RKO (cell line): ENCODE results near the gene TCERG1L.
"Not testable (repeated sequence)": the region's sequence is repeated elsewhere in the genome, so short reads cannot be mapped to it uniquely, and the experiment has no call there.

Source experiments
- DNase-seq: peaks from one replicate; pipeline ENCODE4 v3.0.0-alpha.2; 2016; ENCODE audit warnings: low spot score

TCERG1L gene

GRCh38 chr10:131165092-131165491 lies 146.4 kb downstream of the TCERG1L start:
- no peak for DNase-seq

GRCh38 chr10:131162866-131163843 lies 148.4 kb downstream of the TCERG1L start:
- DNase-seq: no peak

DNA sequence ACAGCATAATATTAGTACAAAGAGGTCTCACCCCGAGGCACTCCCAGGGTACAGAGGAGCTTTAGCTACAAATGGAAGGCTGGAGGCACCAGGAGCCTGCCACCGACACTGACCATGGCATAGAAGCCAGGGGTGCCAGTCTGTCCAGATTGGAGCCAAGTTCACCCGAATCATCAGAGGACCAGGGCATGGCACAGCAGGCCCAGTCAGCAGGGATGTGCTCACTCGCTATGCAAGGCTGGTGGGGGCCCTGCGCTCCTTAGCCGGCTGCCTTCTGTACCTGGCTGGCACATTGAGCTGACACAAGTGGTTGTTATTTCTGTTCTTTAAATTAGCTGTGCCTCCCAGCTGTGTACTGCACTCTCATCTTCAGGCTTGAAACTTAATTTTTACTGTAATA lies 149.3 kb downstream of the TCERG1L start:
- no peak for DNase-seq

DNA sequence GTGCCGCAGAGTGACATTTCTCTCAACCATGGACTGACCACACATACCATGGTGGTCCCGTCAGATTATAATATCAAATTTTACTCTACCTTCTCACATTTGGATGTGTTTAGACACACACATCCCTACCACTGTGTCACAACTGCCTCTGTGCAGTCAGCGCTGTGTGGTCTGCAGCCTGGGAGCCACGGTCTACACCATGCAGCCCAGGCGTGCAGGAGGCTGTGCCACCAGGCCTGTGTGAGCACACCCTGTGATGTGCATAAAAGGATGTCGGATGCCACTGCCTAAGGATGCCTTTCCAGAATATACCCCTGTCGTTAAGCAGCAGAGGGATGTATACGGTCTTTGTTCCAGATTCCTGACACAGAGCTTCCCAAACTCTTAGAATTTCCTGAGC lies 150.4 kb downstream of the TCERG1L start:
- no peak for DNase-seq

DNA sequence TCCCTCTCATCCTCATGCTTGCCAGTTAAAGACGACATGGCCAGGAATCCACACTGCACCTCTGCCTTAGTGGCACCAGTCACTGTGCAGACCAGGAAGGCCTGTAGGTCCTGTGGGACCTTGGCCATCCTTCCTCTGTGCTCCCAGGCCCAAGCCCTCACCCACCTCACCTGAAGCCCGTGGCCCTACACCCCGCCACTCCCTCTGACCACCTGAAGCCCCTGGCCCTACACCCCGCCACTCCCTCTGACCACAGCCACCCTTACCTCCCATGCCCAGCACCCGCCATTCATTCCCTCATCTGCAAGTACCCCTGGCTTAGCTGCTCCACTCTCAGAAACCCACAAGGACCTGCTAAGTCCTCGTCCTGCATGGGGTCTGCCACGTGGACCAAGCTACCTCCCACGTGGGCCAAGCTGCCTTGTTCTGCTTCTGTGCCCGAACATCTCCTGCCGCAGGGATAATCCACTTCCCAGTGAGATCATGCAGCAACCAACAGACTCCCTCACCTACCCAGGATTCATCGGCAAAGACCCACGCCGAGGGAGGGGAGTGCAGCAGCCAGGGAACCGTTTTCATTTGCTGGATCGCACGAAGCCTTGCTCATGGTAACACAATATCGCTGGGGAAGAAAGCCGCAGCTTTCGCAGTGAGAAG lies 151.2 kb downstream of the TCERG1L start:
- DNase-seq: no peak

DNA sequence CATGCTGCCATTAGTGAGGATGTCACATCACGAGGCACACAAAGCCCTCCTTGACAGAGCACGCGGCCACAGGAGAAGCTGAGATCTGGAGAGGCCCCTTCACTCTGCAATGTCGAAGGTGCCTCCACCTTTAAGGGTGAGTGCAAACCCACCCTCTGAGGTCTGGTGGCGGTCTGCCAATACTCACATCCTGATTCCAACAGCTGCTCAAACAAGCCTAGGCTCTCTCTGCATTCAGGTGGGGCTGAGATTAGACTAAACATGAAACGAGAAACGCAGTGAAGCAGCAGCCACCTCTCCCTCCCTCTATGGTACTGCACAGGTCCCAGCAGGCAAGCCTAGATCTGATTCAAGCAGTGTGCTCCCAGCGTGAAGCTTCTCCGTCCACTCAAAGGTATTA lies 151.8 kb downstream of the TCERG1L start:
- DNase-seq: no peak

GRCh38 chr10:131158695-131159094 lies 152.8 kb downstream of the TCERG1L start:
- DNase-seq: no peak

- no peak for DNase-seq
Measured at GRCh38 chr10:131157899-131158298, 153.6 kb downstream of the TCERG1L start.

- DNase-seq: no peak
Measured at GRCh38 chr10:131155876-131156230, 155.7 kb downstream of the TCERG1L start.

GRCh38 chr10:131155218-131155875 lies 156.2 kb downstream of the TCERG1L start:
- no peak for DNase-seq

GRCh38 chr10:131154306-131155025 lies 157.1 kb downstream of the TCERG1L start:
- DNase-seq: no peak

- DNase-seq: not testable (repeated sequence)
Measured at GRCh38 chr10:131152456-131152855, 159.1 kb downstream of the TCERG1L start.

DNA sequence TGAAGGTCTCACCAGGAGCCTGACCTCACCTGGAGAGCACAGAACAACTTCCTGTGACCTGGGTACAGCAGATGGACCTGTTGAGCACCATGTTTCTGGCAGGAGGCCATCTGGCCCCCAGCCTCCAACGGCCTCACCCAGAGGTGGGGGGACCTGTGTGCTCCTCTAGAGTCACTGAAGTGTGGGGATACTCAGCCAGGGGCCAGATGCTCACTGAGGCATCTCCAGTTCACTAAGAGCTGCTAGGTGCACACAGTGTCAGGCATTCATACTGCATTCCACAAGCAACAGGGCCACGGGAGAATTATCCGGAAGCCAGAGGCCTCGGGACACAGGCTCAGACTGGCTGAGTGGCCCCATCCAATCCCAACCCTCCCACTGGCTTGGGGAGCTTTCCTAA lies 161.4 kb downstream of the TCERG1L start:
- no peak for DNase-seq

DNA sequence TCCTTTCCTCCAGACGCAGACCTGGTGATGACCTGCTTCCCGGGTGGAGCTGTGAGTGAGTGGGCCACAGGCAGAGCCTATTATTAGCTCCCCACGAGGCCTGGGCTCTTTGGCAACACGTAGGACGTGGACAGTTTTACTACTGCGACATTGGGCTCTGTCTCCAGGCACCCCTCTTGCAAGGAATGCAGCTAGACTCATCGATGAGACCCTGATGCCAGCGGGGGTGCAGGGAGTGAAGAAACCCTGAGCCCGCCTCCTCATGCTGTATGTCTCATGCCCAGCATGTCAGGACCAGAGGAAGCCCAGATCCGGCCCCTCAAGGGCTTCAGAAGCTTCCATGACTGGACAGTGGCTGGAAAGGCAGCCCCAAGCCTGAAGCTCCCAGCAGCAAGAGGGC lies 161.9 kb downstream of the TCERG1L start:
- no peak for DNase-seq

- DNase-seq: no peak
Measured at GRCh38 chr10:131149111-131149510, 162.4 kb downstream of the TCERG1L start.

GRCh38 chr10:131148270-131148669 lies 163.3 kb downstream of the TCERG1L start:
- no peak for DNase-seq

- DNase-seq: no peak
Measured at GRCh38 chr10:131147301-131147975, 164.1 kb downstream of the TCERG1L start.

- DNase-seq: no peak
Measured at GRCh38 chr10:131146790-131147189, 164.7 kb downstream of the TCERG1L start.

DNA sequence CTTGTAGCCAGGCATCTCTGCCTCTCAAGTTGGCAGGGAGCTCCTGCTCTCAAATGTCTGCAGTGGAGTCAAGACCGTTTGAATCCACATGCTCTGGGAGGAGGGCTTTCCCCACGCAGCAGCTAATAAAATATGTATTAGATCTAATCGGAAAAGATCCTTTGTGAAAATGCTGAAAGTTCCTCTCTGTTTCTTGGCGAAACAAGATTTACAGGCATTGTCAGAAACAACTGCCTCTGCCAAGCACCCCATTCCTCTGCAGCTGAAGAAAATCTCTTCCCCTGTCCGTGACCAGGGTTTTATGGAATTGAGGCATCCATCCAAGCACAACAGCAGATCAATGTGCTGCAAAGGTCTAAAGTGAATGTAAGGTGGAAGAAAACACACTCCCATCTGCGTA lies 165.8 kb downstream of the TCERG1L start:
- DNase-seq: no peak

- DNase-seq: no peak
Measured at GRCh38 chr10:131144711-131145375, 166.7 kb downstream of the TCERG1L start.

DNA sequence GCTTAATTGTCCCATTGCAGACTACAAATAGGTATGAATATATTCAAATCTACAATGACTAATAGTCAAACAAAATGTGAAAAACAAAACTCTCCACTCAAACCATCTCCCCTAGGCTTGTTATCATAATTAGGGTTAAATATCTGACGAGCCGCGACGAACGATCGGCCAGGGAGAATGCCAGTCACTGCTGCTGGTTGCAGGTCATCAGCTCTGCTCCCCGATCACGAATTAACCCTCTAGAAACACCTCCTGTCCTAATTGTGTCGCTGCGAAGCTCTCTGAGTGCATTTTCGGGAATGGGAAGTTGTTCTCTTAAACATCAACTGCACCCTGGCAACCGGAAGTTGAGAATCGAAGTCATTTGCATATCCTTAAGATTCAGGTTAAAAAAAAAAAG lies 167.3 kb downstream of the TCERG1L start:
- DNase-seq: no peak
